Calu3 (cell line): ENCODE results near the gene IFT57. TPM values are rescaled to one million over a fixed set of nuclear protein-coding genes. Genes with fewer than 3 reads are reported as not detected.

ENCODE experiments used
- BruUV-seq: library from RNA; stranded (reverse); fragments of 400-500 nt; replicated peaks from 2 replicates; lab custom pipeline; 2021; lab: Mats Ljungman, UMichigan
- CTCF ChIA-PET: fragments of 300-600 bp; sonication (Branson Sonifier 250); formaldehyde crosslinking; loops from one replicate; lab custom pipeline; 2022; ENCODE audit warnings: antibody characterized with exemption; lab: Charles Lee
- DNase-seq: peaks from one replicate; pipeline ENCODE4 v3.0.0; 2022
- H3K27ac Mint-ChIP-seq: one replicate; pipeline ENCODE4 v1.8.0; 2022; ENCODE audit warnings: mixed read lengths; ENCODE audit not compliant: unreplicated experiment
- H3K27me3 Mint-ChIP-seq: one replicate; pipeline ENCODE4 v1.8.0; 2022; ENCODE audit warnings: mixed read lengths; ENCODE audit not compliant: unreplicated experiment
- H3K36me3 Mint-ChIP-seq: one replicate; pipeline ENCODE4 v1.8.0; 2022; ENCODE audit warnings: mild to moderate bottlenecking, moderate library complexity, mixed read lengths; ENCODE audit not compliant: insufficient read depth, unreplicated experiment
- H3K4me1 Mint-ChIP-seq: one replicate; pipeline ENCODE4 v1.8.0; 2022; ENCODE audit warnings: mild to moderate bottlenecking, low read depth, mixed read lengths; ENCODE audit not compliant: unreplicated experiment
- H3K4me3 Mint-ChIP-seq: one replicate; pipeline ENCODE4 v1.8.0; 2022; ENCODE audit warnings: mild to moderate bottlenecking, low read depth, moderate library complexity, mixed read lengths; ENCODE audit not compliant: unreplicated experiment
- H3K9me3 Mint-ChIP-seq: one replicate; pipeline ENCODE4 v1.8.0; 2022; ENCODE audit warnings: low read depth, mixed read lengths; ENCODE audit not compliant: unreplicated experiment
- CTCF ChIP-seq: fragments of 200-600 bp; IDR thresholded peaks from one replicate; pipeline ENCODE4 v1.8.0; 2022; ENCODE audit warnings: antibody characterized with exemption; ENCODE audit not compliant: unreplicated experiment
- intact Hi-C: fragments of 100-400 bp; cut with micrococcal nuclease; formaldehyde crosslinking; loops from one replicate; pipeline ENCODE4 v1.10.0; 2022; ENCODE audit not compliant: unreplicated experiment
- total RNA-seq: library from RNA; stranded (reverse); gene quantifications from 2 replicates; pipeline ENCODE4 v1.2.3, GENCODE V29; 2022

Gene IFT57
- total RNA-seq, 1 experiment from 2014 or later = 35.4 TPM

GRCh38 chr3:108180194-108180593 is 42.0 kb downstream of the IFT57 start:
- no peak for DNase-seq
- H3K9me3 Mint-ChIP-seq = peaks cover 2% of the 10 kb centered on the region
- H3K27me3 Mint-ChIP-seq = no peaks in the 10 kb centered on the region
- intact Hi-C loops = no loop called here
- no peaks in the 10 kb centered on the region for H3K4me1 Mint-ChIP-seq
- BruUV-seq = no TSS peak
- no peaks in the 10 kb centered on the region for H3K36me3 Mint-ChIP-seq
- CTCF ChIA-PET = no interaction called here
- no peak overlapping the region for H3K4me3 Mint-ChIP-seq
- no peak for TF ChIP-seq CTCF
- H3K27ac Mint-ChIP-seq = no peak overlapping the region

GRCh38 chr3:108178676-108179075 is 43.5 kb downstream of the IFT57 start:
- BruUV-seq = no TSS peak
- no peaks in the 10 kb centered on the region for H3K36me3 Mint-ChIP-seq
- no peaks in the 10 kb centered on the region for H3K27me3 Mint-ChIP-seq
- H3K4me3 Mint-ChIP-seq = no peak overlapping the region
- CTCF ChIA-PET = no interaction called here
- TF ChIP-seq CTCF = no peak
- no peaks in the 10 kb centered on the region for H3K4me1 Mint-ChIP-seq
- no peaks in the 10 kb centered on the region for H3K9me3 Mint-ChIP-seq
- intact Hi-C loops = no loop called here
- no peak for DNase-seq
- no peak overlapping the region for H3K27ac Mint-ChIP-seq

GRCh38 chr3:108177536-108177935 is 44.7 kb downstream of the IFT57 start:
- CTCF ChIA-PET = no interaction called here

GRCh38 chr3:108175352-108175751 is 46.9 kb downstream of the IFT57 start:
- Mint-ChIP-seq H3K27ac (no peak overlapping the region), H3K9me3 (no peaks in the 10 kb centered on the region), H3K4me3 (no peak overlapping the region), H3K4me1 (no peaks in the 10 kb centered on the region), H3K36me3 (no peaks in the 10 kb centered on the region), H3K27me3 (no peaks in the 10 kb centered on the region)
- CTCF ChIA-PET = interaction anchor here (0.7 kb wide), 1 partner anchor 60 kb away, joined by 4 read pairs; no protein-coding TSS in a partner anchor
- intact Hi-C loops = no loop called here
- DNase-seq = no peak
- no peak for TF ChIP-seq CTCF
- no TSS peak for BruUV-seq

More at GRCh38 chr3:108177536-108177935, 44.7 kb downstream of the IFT57 start:
- DNase-seq = no peak
- BruUV-seq = no TSS peak
- H3K4me3 Mint-ChIP-seq = no peak overlapping the region
- no peaks in the 10 kb centered on the region for H3K4me1 Mint-ChIP-seq
- no peaks in the 10 kb centered on the region for H3K36me3 Mint-ChIP-seq
- TF ChIP-seq CTCF = no peak
- intact Hi-C loops = no loop called here
- H3K27me3 Mint-ChIP-seq = no peaks in the 10 kb centered on the region
- H3K9me3 Mint-ChIP-seq = no peaks in the 10 kb centered on the region
- H3K27ac Mint-ChIP-seq = no peak overlapping the region
